GM19043 (cell line): ENCODE results near the gene P4HA2.

Experiments
- ATAC-seq: cut with Tn5 transposase; IDR thresholded peaks from one replicate; pipeline ENCODE4 v1.9.1; 2021; ENCODE audit warnings: low read depth; ENCODE audit not compliant: unreplicated experiment

Gene P4HA2

DNA sequence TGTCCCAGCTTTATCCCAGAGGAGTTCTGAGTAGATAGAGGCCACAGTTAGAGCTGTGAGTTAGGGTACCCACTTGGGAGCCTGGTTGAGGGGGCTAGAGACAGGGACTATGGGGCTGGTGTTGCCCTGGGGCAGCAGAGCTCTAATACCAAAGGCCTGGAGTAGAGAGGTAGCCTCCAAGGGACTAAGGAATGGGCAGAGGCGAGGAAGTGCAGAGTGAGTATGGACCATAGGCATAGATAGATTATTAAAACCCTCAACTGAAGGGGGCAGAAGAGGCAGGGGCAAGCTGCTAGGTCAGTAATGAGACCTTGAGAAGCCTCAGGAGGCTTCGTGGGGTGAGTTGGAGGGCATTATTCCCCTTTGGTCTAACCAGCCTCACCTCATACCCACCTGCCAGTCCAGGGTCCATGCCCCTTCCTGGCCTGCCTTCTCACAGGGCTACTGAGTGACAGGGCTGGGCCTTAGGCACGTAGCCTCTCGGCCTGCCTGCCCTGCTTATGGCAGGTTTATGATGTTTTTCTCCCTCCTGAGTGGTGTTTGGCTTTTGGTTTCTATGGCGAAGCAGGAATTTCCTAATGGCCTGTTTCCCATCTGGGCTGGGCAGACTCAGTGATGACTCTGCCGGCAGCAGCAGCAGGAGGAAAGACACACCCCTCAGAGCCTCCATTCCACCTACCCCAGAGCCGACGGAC lies 37.8 kb upstream of the P4HA2 start:
- no peak for ATAC-seq

DNA sequence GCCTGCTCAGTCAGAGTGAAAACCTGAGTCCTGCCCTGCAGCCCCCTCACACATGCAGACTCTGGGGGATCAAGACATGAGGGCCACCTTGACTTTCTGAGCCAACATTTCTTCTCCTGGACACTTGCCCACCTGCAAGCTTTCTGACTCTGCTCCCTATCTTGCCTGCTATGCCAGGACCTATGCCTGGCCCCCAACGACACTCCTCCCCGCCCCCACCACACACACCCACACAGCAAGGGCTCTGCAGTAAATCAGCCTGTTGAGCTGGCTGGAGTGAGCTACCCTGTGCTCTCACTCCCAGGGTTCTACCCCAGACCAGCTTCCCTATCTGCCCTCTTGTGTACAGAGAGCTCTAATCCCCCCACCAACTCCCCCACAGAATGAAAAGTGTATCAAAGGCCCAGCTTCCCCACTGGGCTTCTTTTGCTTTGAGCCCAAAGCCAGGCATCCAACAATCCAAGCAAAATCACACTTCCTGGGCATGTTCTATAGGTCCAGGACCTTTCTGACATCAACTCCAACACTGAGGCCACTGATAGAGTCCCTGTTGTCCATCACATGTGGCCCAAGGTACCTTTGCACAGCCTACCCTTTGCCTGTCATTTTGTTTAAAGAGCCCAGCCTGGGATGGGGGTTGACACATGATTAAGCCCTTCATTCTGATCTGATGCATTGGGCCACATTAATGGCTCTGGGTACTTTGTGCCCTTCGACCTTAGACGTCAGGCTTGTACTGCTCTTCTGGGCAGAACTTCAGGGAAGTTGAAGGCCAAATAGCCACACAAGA lies 37.1 kb upstream of the P4HA2 start:
- ATAC-seq, result no peak

DNA sequence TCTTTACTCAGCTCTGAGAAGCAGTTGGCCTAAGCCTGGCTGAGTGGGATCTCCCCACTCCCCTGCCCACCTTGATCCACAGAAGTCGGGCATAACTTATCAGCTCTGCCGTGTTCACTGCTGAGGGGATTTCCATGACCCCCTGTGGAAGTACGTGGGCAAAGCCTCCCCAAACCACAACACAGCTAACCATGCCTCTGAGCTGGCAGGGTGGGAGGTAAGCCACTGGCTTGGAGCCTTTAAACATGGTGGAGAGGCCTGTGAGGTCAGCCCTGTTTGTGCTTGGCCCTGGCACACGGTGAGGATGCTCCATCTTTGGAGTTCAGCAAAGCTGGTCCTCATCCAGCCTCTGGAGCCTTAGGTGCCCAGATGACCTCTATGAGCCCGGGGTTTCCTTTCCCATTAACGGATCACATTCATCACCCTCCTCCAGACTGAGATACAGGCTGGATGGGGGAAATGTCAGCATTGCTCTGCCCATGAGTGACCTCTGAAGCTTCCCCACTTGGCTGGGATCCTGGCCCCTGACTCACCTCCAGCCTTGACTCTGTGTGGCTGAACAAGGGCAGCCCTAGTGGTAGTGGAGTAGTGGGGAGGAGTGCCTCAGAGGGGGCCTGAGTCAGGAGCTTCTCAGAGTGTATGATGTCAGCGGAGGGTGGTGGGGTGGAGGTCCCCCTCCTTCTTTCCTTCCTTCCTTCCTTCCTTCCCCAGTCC lies 36.1 kb upstream of the P4HA2 start:
- no peak for ATAC-seq

DNA sequence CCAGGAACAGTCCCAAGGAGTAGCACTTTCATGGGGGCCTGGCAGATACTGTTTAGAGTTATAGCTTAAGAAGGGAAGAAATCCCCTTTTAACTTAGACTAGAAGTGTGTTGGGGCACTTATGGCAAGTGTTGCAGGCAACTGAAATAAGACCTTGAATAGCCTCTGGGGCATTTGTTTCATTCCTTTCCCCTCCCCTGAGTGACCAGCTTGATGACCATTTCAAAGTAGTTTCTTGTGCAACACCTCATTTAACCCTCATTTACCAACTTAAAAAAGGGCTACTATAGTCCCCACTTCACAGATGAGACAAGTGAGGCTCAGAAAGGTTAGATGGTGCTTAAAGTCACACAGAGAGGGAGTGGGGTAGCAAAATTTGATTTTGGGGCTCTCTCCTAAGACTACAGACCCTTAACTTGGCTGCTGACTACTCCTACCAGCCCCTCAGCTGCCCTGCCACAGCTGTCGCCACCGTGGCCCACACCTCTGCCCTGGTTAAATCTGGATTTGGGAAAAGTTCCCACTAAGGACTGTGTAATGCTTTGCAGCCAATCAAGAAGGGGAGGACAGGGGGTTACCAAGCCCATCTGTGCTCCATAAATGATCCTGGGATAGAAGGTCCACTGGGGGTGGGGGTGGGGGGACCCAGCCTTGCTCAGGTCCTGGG lies 35.4 kb upstream of the P4HA2 start:
- no peak for ATAC-seq

DNA sequence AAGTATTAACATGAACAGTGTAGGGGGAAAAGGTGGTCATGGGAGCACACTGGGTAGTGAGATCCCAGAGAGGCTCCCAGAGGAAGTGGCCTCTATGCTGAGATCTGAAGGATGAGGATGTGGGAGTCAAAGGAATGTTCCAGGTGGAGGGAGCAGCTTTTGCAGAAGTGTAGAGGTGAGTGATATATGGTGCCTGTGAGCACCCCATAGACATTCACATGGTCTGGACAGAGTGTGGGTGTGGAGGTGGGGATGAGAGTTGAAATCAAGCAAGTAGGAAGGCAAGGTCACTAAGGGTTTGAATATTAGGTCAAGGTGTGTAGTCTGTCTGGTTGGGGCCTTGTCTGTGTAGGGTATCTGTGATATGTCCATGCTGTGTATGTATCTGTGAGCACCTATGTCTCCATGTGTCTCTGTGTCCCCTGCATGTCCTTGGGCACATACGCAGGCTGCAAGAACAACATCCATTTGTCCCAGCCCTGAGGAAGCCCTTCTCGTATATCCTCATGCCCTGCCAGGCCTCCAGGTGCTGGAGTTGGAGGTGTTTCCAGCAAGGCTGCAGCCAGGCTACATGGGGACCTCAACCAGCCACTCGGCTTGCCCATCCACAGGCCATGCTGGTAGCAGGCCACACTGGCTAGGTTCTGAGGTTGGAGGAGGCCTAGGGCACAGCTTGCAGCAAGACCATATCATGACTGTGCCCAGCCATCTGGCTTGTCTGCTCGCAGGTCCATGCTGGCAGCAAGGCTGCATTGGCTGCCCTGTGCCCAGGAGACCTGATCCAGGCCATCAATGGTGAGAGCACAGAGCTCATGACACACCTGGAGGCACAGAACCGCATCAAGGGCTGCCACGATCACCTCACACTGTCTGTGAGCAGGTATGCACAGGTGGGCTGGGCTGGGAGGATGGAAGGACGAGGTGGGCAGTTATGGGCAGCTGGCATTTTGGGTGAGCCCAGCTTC lies 34.5 kb upstream of the P4HA2 start:
- no peak for ATAC-seq

DNA sequence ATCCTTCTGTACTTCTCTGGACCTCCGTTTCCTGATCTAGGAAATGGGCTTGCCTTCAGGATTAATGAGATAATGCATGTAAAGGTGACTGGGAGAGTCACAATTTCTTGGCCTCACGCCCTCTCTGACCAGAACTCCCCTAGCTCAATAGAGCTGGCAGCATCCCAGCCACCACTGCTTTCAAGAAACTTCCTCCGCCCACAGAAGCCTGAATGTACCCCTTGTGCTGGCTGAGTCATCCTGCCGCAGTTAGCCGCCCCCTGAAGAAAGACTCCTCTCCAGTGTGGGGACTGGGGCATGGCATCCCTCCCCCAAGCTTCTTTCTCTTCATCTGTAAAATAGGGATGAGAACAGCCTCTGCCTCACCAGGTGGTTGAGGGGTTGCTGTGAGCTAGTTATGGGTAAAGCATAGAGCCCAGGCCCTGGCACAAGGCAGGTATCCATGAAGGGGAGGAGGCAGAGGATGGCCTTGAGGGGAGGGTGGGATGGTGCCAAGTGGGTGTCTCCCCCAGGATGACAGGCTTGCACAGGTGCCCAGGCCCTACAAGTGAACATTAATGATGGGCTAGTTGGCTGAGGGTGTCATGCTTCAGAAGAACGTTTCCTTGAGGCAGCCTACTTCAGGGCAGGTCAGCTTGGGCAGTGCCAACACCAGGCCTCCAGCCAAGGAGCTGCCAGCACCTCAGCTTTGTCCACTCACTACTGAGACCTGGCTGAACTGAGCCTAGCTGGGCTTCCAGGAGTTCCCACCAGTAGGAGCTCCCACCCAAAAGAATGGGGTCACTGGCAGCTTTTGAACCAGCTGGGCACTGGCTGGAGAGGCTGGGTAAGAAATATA lies 33.3 kb upstream of the P4HA2 start:
- no peak for ATAC-seq

DNA sequence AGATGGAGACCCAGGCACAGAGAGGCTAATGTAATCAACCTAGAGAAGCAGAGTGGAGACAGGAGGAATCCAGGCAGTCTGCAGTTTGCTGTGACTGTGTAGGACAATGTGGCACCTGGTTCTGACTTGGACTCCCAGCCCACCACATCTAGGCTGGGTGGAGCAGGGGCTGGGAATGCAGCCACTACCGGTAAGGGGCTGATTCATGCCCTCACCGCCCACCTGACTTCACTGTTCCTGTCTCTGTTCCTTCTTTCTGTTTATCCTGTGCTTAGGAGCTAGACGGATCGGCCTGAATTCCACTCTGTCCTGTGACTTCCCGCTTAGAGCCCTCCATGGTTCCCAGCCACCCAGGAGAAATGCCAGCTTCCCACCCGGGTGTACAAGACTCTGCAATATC lies 32.4 kb upstream of the P4HA2 start:
- no peak for ATAC-seq

DNA sequence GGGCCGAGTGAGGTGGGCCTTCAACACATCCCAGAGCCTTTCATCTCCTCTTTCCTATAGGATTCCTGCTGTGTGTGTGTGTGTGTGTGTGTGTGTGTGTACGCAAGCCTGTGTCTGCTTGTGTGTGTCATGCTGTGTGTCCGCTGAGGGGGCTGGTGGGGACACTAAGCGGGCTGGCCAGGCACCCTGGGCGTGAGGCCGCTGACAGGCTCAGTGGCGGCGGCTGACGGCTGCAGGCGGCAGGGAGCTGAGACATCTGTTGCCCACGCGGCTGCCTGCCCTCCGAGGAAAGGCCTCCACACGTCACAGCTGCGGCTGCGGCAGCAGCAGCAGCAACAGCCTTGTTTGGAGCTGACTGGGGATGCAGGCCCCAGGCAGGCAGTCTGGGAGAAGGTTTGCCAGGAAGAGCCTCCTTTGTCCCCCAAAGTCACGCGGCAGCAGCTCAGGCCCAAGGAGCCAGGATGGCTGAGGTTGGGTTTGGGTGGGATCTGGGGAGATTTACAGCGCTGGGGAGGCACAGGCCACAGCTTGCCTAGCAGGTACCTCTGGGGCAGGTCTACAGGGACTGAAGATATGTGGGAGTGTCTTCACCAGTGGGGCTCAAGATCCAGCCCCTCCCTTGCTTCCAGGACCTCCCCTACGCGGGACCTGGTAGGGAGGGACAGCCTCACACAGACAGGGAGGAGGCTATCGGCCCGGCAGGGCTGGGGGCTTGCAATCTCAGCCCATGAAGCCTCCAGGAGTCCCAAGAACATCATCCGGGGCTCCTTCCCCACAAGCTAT lies 31.6 kb upstream of the P4HA2 start:
- ATAC-seq, result no peak

DNA sequence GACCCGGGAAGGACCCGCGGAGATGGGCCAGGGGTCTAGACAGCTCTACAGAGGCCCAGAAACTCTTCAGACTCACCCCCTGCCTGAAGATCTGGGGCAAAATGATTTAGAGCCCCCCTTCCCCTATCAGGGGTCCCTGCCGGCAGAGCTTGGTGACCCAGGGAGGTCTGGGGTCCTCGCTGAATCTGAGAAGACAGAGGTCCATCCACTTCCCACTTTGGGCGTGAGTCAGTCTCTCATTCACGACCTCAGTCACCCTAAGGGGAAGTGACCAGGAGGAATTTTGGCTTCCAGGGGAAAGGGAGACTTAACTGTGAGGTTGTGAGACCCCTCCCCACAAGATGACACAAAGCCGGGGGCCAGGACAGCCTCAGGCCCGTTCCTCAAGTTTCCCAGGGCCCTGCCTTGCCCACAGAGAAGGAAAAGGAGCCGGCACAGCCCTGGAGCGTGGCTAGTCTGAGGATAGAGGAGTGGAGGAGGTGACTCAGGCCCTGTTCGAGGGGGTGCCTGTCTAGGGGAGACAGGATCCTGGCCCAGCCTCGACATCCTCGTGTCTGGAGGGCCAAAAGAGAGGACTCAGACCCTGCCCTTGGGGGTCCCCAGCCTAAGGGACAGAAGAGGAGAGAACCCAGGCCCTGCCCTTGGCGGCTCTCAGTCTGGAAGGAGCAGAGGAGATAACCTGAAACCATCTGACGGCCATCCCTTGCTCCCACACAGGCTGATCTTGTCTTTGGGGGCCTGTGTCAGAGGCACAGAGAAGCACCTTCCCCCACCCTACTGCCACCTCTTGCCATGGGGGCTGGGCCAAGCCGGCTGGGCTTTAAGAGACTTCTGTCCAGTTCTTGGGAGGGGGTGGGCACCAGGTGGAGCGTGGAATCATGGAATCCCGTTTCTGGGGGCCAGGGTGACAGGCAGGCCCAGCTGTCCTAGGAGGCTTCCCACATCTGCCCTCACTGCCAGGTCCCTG lies 30.7 kb upstream of the P4HA2 start:
- ATAC-seq, result no peak

DNA sequence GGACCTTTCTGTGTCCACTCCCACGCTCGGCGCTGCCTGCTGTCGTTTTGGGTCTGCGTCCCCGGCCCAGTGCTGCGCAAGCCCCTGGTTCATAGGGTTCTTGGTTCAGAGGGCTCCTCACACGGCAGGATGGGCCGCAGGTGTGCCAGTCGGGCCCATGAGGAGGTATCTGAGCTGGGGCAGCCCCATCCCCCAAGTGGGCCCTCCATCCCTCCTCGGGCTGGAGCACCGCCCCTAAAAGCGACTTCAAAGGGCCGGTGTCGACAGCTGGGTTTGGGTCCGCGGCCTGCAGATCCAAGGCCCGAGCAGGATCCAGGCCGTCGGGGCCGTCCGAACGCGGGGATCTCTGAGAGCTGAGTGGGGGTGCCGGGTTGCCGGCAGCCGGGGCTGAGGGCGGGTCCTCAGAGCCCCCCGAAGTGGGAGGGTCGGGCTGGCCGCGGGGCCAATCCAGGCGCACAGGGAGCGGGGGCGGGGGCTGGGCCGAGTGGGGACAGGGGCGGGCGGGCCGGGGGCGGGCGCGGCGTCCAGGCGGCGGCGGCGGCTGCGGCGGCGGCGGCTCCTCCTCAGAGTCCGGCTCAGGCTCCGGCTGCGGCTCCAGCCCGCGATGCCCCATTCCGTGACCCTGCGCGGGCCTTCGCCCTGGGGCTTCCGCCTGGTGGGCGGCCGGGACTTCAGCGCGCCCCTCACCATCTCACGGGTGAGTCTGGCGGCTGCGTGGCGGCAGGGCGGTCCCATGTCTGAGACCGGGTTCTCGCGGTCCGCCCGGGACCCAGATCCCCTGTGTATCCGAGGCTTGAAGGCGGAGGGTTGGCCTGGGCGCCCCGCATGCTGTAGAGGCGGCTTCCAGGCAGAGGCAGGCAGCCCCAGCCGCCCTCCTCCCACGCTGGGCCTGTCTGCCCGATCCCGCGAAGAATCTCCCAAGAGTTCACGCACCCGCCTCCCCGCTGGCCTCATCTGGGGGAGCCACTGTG lies 29.8 kb upstream of the P4HA2 start, which contains the start of gene PDLIM4:
TSS of gene PDLIM4 (plus strand) at position 566 of the 971 bp plus-strand sequence. CDS start at position 605, 39 bp downstream.
- no peak for ATAC-seq

DNA sequence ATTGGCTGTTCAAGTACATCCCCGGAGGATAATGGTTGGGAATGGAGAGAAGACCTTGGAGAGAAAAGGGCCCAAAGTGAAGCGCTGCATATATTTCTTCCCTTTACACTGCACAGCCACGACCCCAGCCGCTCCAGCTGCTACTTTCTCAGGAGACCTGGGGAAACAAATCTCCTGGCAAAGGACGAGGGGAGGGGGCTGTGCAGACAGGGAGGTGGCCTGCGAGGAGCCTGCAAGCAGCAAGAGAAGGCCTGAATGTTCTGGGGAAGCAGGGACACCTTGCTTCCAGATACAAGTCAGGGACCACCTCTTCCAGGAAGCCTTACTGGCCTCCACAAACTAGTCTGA lies 29.1 kb upstream of the P4HA2 start:
- no peak for ATAC-seq

DNA sequence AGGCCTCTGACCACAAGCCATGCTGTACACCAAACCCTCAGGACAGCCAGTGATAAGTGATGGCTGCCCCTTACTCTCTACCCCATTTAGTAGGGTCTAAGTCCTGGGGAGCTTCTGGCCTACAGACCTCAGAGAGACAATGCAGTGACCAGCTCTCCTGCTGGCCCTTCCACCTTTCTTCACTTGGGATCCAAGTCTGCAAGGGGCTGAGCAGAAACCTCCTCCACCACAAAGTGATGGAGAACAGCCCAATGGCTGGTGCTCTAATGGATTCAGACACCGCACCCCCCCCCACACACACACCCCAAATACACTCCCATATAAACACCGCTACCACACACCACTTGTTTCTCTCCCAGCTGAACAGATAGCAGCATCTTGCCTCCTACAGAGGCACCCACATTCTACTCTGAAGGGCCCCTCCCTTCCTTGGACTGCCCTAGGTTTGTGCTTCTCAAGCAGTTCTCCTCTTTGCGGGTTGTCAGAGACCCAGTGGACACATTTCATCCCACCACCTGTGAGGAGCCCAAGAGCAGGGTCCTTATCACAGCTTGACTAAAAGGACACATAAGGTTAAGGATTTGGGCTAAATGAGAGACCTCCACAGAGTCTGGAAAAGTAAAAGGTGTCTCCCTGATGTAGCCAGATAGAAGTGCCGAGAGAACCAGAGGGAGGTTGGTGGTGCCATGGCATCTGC lies 28.6 kb upstream of the P4HA2 start:
- ATAC-seq, result no peak

DNA sequence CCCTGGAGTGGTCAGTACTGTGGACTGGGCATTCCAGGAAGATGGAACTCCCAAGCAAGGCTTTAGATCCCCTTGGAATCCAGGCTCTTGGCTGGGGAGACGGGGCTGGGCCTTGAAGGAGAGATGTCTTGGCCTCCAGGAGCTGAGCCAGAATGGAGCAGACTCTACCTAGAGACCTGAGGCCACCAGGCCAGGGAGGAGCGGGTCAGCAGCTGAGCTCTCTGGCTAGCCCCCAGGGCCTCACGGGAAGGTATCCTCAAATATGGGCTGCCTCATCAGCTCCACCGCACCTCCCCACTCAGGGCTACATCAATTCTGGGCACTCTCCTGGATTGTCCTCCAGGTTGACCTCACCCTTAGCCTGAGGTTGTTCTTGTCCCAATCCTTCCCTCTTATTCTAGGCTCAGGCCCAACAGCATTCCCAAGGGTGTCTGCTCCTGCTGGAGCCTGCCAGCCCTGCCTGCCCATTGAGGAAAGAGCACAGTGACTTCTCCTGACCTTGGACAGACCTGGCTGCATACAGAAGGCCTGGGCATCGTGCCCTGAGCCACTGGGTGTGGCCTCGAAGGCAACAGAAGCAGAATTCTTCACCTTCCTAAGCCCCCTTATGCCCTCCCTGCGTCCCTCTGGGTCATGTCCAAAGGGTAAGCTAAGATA lies 26.8 kb upstream of the P4HA2 start:
- ATAC-seq, result no peak

DNA sequence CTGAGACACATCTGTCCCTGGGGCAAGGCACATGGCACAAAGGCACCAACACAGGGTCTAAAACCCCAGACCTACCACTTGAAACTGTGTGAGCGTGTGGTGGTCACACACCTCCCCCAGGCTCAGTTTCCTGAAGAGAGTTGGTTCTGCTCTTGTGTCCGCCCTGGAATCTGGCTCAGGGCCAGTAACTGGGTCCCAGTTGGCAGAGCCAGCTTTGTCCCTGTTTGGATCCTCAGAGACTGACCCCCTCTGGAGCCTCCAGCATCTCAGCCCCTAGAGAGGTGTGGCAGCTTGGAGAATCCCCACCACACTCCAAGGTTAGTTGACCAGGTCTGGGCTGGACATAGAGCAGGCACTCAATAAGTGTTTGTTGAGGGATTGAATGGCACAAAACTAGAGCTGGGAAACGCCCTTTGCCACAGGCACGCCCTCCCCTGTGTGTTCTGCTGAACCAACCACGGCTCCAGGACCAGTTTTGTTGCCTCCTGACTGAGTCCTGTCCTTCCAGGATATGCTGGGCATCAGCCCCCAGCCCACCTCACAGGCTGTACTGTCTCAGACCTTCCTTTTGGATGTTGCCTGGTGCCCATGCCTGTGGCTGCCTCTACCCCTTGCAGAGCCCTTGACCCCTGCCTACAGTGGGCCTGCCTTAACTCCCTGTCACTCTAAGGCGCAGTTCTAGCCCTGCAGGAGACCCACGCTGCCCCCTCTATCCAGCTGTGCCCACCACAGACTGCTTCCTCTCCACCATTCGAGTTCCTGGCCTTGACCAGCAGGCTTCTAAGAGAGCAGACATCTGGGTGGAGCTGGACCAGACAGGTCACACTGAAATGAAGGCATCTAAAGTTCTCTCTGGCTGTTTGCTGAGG lies 26.0 kb upstream of the P4HA2 start:
- ATAC-seq, result no peak
